Tibial artery (tissue), 4 donors: ENCODE results near the gene PPP2R5D.
"Not testable (repeated sequence)": the region's sequence is repeated elsewhere in the genome, so short reads cannot be mapped to it uniquely, and the experiment has no call there.

ENCODE experiments used
- DNase-seq, 2 donors: peaks; one replicate each; pipeline ENCODE4 v3.0.0-alpha.2; 2019
- H3K27ac ChIP-seq, 2 donors: fragments of 200-600 bp; sonication (generic) in 1 of 2; 1 replicate in 1 of 2; 2 replicates in 1 of 2; pipeline ENCODE4 v1.5.1; 2018 to 2019; ENCODE audit warnings: mild to moderate bottlenecking in 1 of 2
- H3K27me3 ChIP-seq, 2 donors: fragments of 200-600 bp; sonication (generic) in 1 of 2; one replicate each; pipeline versions ENCODE4 v1.5.1 to v1.6.0; 2016 to 2019
- H3K36me3 ChIP-seq, 3 donors: fragments of 200-600 bp; sonication (generic) in 2 of 3; one replicate each; pipeline ENCODE4 v1.5.1; 2016 to 2019; ENCODE audit warnings: mild to moderate bottlenecking in 2 of 3
- H3K4me1 ChIP-seq, 4 donors: fragments of 200-600 bp; sonication (generic) in 2 of 4; 1 replicate in 3 of 4; 2 replicates in 1 of 4; pipeline ENCODE4 v1.5.1; 2016 to 2019
- H3K4me3 ChIP-seq, 2 donors: fragments of 200-600 bp; sonication (generic) in 1 of 2; 1 replicate in 1 of 2; 2 replicates in 1 of 2; pipeline ENCODE4 v1.5.1; 2018 to 2019; ENCODE audit warnings: mild to moderate bottlenecking in 2 of 2
- H3K9me3 ChIP-seq, 3 donors: fragments of 200-600 bp; sonication (generic) in 1 of 3; one replicate each; pipeline ENCODE4 v1.5.1; 2016 to 2019
- CTCF ChIP-seq, 2 experiments: fragments of 200-600 bp in 1 of 2; fragments of 450-650 bp in 1 of 2; IDR thresholded peaks; one replicate each; pipeline ENCODE4 v1.5.1; 2017 to 2019; ENCODE audit warnings: antibody characterized with exemption in 2 of 2, mild to moderate bottlenecking in 1 of 2, moderate library complexity in 1 of 2
- intact Hi-C: fragments of 100-400 bp; cut with DNase I; formaldehyde crosslinking; loops from one replicate; pipeline ENCODE4 v1.15.0; 2023; ENCODE audit warnings: low total_unique reads

PPP2R5D gene

GRCh38 chr6:42952389-42952788, 32.0 kb upstream of the PPP2R5D start:
- intact Hi-C loops = no loop called here
- Histone ChIP-seq H3K27ac (no peak overlapping the region), H3K4me3 (no peak overlapping the region), H3K27me3 (no peaks in the 10 kb centered on the region), H3K4me1 (peaks cover 0 to 11% (median 0%) of the 10 kb centered on the region in 4 donors), H3K9me3 (no peaks in the 10 kb centered on the region), H3K36me3 (no peaks in the 10 kb centered on the region)
- no peak for TF ChIP-seq CTCF (IDR thresholded peaks at IDR 0.05)
- DNase-seq = no peak

- H3K27ac ChIP-seq, H3K36me3 ChIP-seq, H3K27me3 ChIP-seq, H3K4me1 ChIP-seq, DNase-seq, H3K9me3 ChIP-seq, intact Hi-C loops, H3K4me3 ChIP-seq: not testable (repeated sequence)
These were observed 30.0 kb upstream of the PPP2R5D start for GRCh38 chr6:42954405-42954804.

DNA sequence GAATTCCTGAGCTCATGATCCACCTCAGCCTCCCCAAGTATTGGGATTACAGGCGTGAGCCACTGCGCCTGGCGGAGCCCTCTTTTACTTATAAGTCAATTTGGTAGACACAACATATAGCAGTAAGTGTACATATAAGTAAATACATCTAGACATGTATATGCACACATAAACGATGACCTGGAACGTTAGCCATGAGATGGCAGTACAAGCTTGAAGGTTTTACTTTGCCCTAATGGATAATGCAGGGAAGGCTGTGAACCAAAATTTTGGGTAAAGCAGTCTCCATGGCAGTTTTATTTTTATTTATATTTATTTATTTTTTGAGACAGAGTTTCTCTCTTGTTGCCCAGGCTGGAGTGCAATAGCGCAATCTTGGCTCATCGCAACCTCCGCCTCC, 26.2 kb upstream of the PPP2R5D start:
- Histone ChIP-seq H3K27me3 (no peaks in the 10 kb centered on the region), H3K9me3 (no peaks in the 10 kb centered on the region), H3K36me3 (peaks cover 0 to 12% (median 0%) of the 10 kb centered on the region in 3 donors), H3K4me3 (no peak overlapping the region), H3K4me1 (peaks cover 6 to 20% (median 11%) of the 10 kb centered on the region in 4 donors), H3K27ac (no peak overlapping the region)
- no peak for DNase-seq
- no peak for TF ChIP-seq CTCF (IDR thresholded peaks at IDR 0.05)
- intact Hi-C loops = no loop called here

GRCh38 chr6:42959917-42960242, 24.5 kb upstream of the PPP2R5D start:
- TF ChIP-seq CTCF (IDR thresholded peaks at IDR 0.05) = no peak
- Histone ChIP-seq H3K9me3 (no peaks in the 10 kb centered on the region), H3K27ac (peak overlapping the region in 1 of 2 donors; percentile 3), H3K4me1 (peaks cover 6 to 20% (median 11%) of the 10 kb centered on the region in 4 donors), H3K4me3 (peak overlapping the region; percentile 53 to 64), H3K27me3 (no peaks in the 10 kb centered on the region), H3K36me3 (peaks cover 9 to 30% (median 18%) of the 10 kb centered on the region in 3 donors)
- intact Hi-C loops = no loop called here
- no peak for DNase-seq

DNA sequence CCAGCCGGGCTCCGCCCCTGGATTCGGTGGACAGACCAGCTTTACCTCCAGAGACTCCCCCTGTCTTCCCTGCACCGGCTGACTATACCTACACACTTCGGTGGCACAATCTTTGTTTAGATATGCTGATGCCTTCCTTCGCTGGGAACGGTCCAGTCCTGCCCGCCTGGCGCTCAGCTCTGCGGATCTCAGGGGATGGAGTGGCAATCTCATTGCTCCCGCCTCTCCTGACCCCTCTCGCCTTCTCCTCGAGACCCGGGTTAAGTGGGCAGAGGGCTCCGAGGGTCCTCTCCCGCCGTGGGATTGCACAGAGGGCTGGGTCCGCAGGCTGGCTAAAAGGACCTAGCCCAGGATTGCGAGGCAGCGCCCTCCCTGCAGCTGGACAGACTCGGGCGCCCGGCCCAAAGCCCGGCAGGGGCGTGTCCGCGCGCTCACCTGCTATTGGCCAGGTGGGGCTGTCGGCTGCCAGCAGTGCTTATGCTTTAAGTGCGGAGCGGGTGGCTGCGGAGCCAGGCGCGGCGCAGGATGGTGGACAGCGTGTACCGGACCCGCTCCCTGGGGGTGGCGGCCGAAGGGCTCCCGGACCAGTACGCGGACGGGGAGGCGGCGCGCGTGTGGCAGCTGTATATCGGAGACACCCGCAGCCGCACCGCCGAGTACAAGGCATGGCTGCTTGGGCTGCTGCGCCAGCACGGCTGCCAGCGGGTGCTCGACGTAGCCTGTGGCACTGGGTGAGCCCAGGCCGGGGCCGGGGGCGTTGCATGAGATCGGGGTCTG, 23.9 kb upstream of the PPP2R5D start, which contains the start of gene GNMT:
GNMT (plus strand) TSS at position 512 of the 777 bp plus-strand sequence; CDS start at position 526, 14 bp downstream.
- H3K36me3 ChIP-seq = peaks cover 14 to 35% (median 23%) of the 10 kb centered on the region in 3 donors
- peaks cover 6 to 20% (median 11%) of the 10 kb centered on the region in 4 donors for H3K4me1 ChIP-seq
- intact Hi-C loops = no loop called here
- no peaks in the 10 kb centered on the region for H3K27me3 ChIP-seq
- no peaks in the 10 kb centered on the region for H3K9me3 ChIP-seq
- DNase-seq = peak; percentile 25 to 69
- peak within 1 kb of the TSS in 1 of 2 donors; percentile 3 for H3K27ac ChIP-seq
- no peak for TF ChIP-seq CTCF (IDR thresholded peaks at IDR 0.05)
- H3K4me3 ChIP-seq = peak within 1 kb of the TSS; percentile 53 to 64

- peaks cover 6 to 20% (median 11%) of the 10 kb centered on the region in 4 donors for H3K4me1 ChIP-seq
- peak overlapping the region in 1 of 2 donors; percentile 3 for H3K27ac ChIP-seq
- H3K27me3 ChIP-seq = no peaks in the 10 kb centered on the region
- no peak for TF ChIP-seq CTCF (IDR thresholded peaks at IDR 0.05)
- no peak for DNase-seq
- H3K36me3 ChIP-seq = peaks cover 14 to 42% (median 29%) of the 10 kb centered on the region in 3 donors
- H3K9me3 ChIP-seq = no peaks in the 10 kb centered on the region
- peak overlapping the region; percentile 53 to 64 for H3K4me3 ChIP-seq
- intact Hi-C loops = no loop called here
These were observed 23.3 kb upstream of the PPP2R5D start for GRCh38 chr6:42961020-42961470.
